IMR-90 (cell line): ENCODE results near the gene NUDCD3. TPM values are rescaled to one million over a fixed set of nuclear protein-coding genes. Genes with fewer than 3 reads are reported as not detected.

Experiments
- ATAC-seq: fragments of 200-7000 bp; cut with Tn5 transposase; 2 replicates; pipeline ENCODE4 v1.9.1; 2020; ENCODE audit warnings: low read depth, mild to moderate bottlenecking, moderate library complexity
- BruUV-seq: library from RNA; stranded (reverse); fragments of 400-500 nt; replicated peaks from 2 replicates; lab custom pipeline; 2021; lab: Mats Ljungman, UMichigan
- CTCF ChIA-PET: fragments of 300-600 bp; formaldehyde crosslinking; extraction: SDS; loops from one replicate; lab custom pipeline; 2021; ENCODE audit warnings: antibody characterized with exemption; lab: Yijun Ruan, JAX
- POLR2A ChIA-PET: fragments of 300-600 bp; sonication (Branson Sonifier 250); formaldehyde crosslinking; loops from one replicate; lab custom pipeline; 2022; ENCODE audit warnings: antibody characterized with exemption; ENCODE audit not compliant: unreplicated experiment; lab: Charles Lee
- DNase-seq: peaks from one replicate; pipeline ENCODE4 v3.0.0; 2013
- H2AFZ ChIP-seq: replicated peaks from 2 replicates; pipeline ENCODE3; 2013; ENCODE audit warnings: low read length, mild to moderate bottlenecking; ENCODE audit not compliant: poor library complexity
- H2AK5ac ChIP-seq: 2 replicates; pipeline ENCODE4 v1.6.1; 2013; ENCODE audit warnings: low read depth, low read length, inconsistent platforms
- H2AK9ac ChIP-seq: replicated peaks from 2 replicates; pipeline ENCODE3; 2013; ENCODE audit warnings: mild to moderate bottlenecking, low read depth, low read length, moderate library complexity; ENCODE audit not compliant: poor library complexity
- H2BK120ac ChIP-seq: 2 replicates; pipeline ENCODE4 v1.6.1; 2013; ENCODE audit warnings: low read depth, low read length, inconsistent platforms
- H2BK15ac ChIP-seq: 3 replicates; pipeline ENCODE4 v1.6.1; 2013; ENCODE audit warnings: low read depth, low read length, inconsistent platforms
- H2BK20ac ChIP-seq: 2 replicates; pipeline ENCODE4 v1.6.1; 2013; ENCODE audit warnings: low read depth, mild to moderate bottlenecking, inconsistent platforms, low read length, moderate library complexity
- H2BK5ac ChIP-seq: 2 replicates; pipeline ENCODE4 v1.6.1; 2013; ENCODE audit warnings: mild to moderate bottlenecking, low read depth, low read length, inconsistent platforms; ENCODE audit not compliant: poor library complexity, severe bottlenecking
- H3K14ac ChIP-seq: replicated peaks from 2 replicates; pipeline ENCODE4 v1.6.1; 2013; ENCODE audit warnings: low read depth, low read length, inconsistent platforms
- H3K18ac ChIP-seq: 2 replicates; pipeline ENCODE4 v1.6.1; 2013; ENCODE audit warnings: low read depth, low read length, control low read depth
- H3K23ac ChIP-seq: 2 replicates; pipeline ENCODE4 v1.6.1; 2013; ENCODE audit warnings: low read depth, low read length, inconsistent platforms
- H3K27ac ChIP-seq: 2 replicates; pipeline ENCODE4 v1.5.1; 2013; ENCODE audit warnings: mild to moderate bottlenecking, control low read depth, low read length; ENCODE audit not compliant: insufficient read depth
- H3K27me3 ChIP-seq: 2 replicates; pipeline ENCODE4 v1.6.1; 2013; ENCODE audit warnings: low read length; ENCODE audit not compliant: control insufficient read depth, insufficient read depth
- H3K36me3 ChIP-seq: 2 replicates; pipeline ENCODE4 v1.6.1; 2013; ENCODE audit warnings: low read length, mixed read lengths; ENCODE audit not compliant: control insufficient read depth, insufficient read depth
- H3K4ac ChIP-seq: 2 replicates; pipeline ENCODE4 v1.6.1; 2013; ENCODE audit warnings: low read depth, low read length, inconsistent platforms
- H3K4me1 ChIP-seq: 2 replicates; pipeline ENCODE4 v1.6.1; 2013; ENCODE audit warnings: low read length, mixed read lengths; ENCODE audit not compliant: control insufficient read depth, insufficient read depth
- H3K4me2 ChIP-seq: 2 replicates; pipeline ENCODE4 v1.6.1; 2013; ENCODE audit warnings: low read depth, mild to moderate bottlenecking, control low read depth, low read length, moderate library complexity
- H3K4me3 ChIP-seq: 2 replicates; pipeline ENCODE4 v1.5.1; 2013; ENCODE audit warnings: low read depth, mild to moderate bottlenecking, control low read depth, low read length, moderate library complexity; ENCODE audit not compliant: insufficient read depth
- H3K56ac ChIP-seq: 2 replicates; pipeline ENCODE4 v1.6.1; 2013; ENCODE audit warnings: low read length, inconsistent platforms; ENCODE audit not compliant: insufficient read depth; ENCODE audit errors: extremely low read depth
- H3K79me1 ChIP-seq, 2 experiments: 2 replicates each; pipeline ENCODE4 v1.6.1; 2013; ENCODE audit warnings: low read length in 2 of 2, inconsistent platforms in 1 of 2, low read depth in 1 of 2
- H3K9ac ChIP-seq: 2 replicates; pipeline ENCODE4 v1.6.1; 2013; ENCODE audit warnings: low read depth, low read length, control low read depth
- H3K9me1 ChIP-seq: 2 replicates; pipeline ENCODE4 v1.6.1; 2013; ENCODE audit warnings: low read length, inconsistent platforms; ENCODE audit not compliant: insufficient read depth
- H3K9me3 ChIP-seq: 2 replicates; pipeline ENCODE4 v1.6.1; 2013; ENCODE audit warnings: low read length; ENCODE audit not compliant: control insufficient read depth, insufficient read depth
- H4K20me1 ChIP-seq: 2 replicates; pipeline ENCODE4 v1.6.1; 2013; ENCODE audit warnings: low read length, inconsistent platforms; ENCODE audit not compliant: insufficient read depth
- H4K5ac ChIP-seq: 2 replicates; pipeline ENCODE4 v1.6.1; 2013; ENCODE audit warnings: mild to moderate bottlenecking, low read depth, low read length, control low read depth
- H4K8ac ChIP-seq, 2 experiments: 2 replicates each; pipeline ENCODE4 v1.6.1; 2013; ENCODE audit warnings: low read depth in 2 of 2, low read length in 2 of 2, control low read depth in 1 of 2, inconsistent platforms in 1 of 2
- H4K91ac ChIP-seq: 2 replicates; pipeline ENCODE4 v1.6.1; 2013; ENCODE audit warnings: low read depth, low read length, inconsistent platforms; ENCODE audit not compliant: insufficient read depth
- BHLHE40 ChIP-seq: fragments of 150-350 bp; IDR thresholded peaks from 2 replicates; pipeline ENCODE4 v1.6.1; 2016; ENCODE audit warnings: mild to moderate bottlenecking, low read depth, low read length
- CEBPB ChIP-seq: IDR thresholded peaks from 2 replicates; pipeline ENCODE4 v1.6.1; 2012; ENCODE audit warnings: low read depth, low read length, improper control_type of control experiment
- CHD1 ChIP-seq: IDR thresholded peaks from 2 replicates; pipeline ENCODE4 v1.6.1; 2012; ENCODE audit warnings: low read depth, low read length, improper control_type of control experiment
- CTCF ChIP-seq: conservative IDR thresholded peaks from 2 replicates; pipeline ENCODE4 v1.5.1; 2012; ENCODE audit warnings: mild to moderate bottlenecking, low read depth, low read length, improper control_type of control experiment
- ELK1 ChIP-seq: fragments of 150-350 bp; IDR thresholded peaks from 2 replicates; pipeline ENCODE4 v1.6.1; 2016; ENCODE audit warnings: low read depth, mild to moderate bottlenecking, low read length, moderate library complexity, borderline replicate concordance
- FOS ChIP-seq: fragments of 150-350 bp; IDR thresholded peaks from 2 replicates; pipeline ENCODE4 v1.6.1; 2016; ENCODE audit warnings: low read depth, low read length
- MAFK ChIP-seq: IDR thresholded peaks from 2 replicates; pipeline ENCODE4 v1.6.1; 2012; ENCODE audit warnings: low read depth, low read length, improper control_type of control experiment
- MAZ ChIP-seq: IDR thresholded peaks from 2 replicates; pipeline ENCODE4 v1.6.1; 2012; ENCODE audit warnings: low read depth, mild to moderate bottlenecking, low read length, improper control_type of control experiment, moderate library complexity, borderline replicate concordance
- MXI1 ChIP-seq: IDR thresholded peaks from 2 replicates; pipeline ENCODE4 v1.6.1; 2012; ENCODE audit warnings: low read depth, mild to moderate bottlenecking, low read length, moderate library complexity, borderline replicate concordance
- NFE2L2 ChIP-seq: fragments of 150-350 bp; IDR thresholded peaks from 2 replicates; pipeline ENCODE4 v1.6.1; 2016; ENCODE audit warnings: low read depth, mild to moderate bottlenecking, low read length
- POLR2A ChIP-seq: IDR thresholded peaks from 2 replicates; pipeline ENCODE4 v1.6.1; 2012; ENCODE audit warnings: mild to moderate bottlenecking, low read depth, low read length
- RAD21 ChIP-seq: IDR thresholded peaks from 2 replicates; pipeline ENCODE4 v1.6.1; 2012; ENCODE audit warnings: low read length, improper control_type of control experiment
- RCOR1 ChIP-seq: IDR thresholded peaks from 2 replicates; pipeline ENCODE4 v1.6.1; 2012; ENCODE audit warnings: mild to moderate bottlenecking, low read length, improper control_type of control experiment; ENCODE audit not compliant: insufficient replicate concordance
- RFX5 ChIP-seq: IDR thresholded peaks from 2 replicates; pipeline ENCODE4 v1.8.0; 2012; ENCODE audit warnings: low read depth, mild to moderate bottlenecking, low read length, moderate library complexity
- SMC3 ChIP-seq: fragments of 150-350 bp; IDR thresholded peaks from 2 replicates; pipeline ENCODE4 v1.6.1; 2016; ENCODE audit warnings: low read depth, mild to moderate bottlenecking, antibody characterized with exemption, low read length, moderate library complexity
- USF2 ChIP-seq: fragments of 150-350 bp; IDR thresholded peaks from 2 replicates; pipeline ENCODE4 v1.6.1; 2017; ENCODE audit warnings: mild to moderate bottlenecking, antibody characterized with exemption, low read length, low read depth
- WGBS, 2 experiments: methylation state at CpG; one replicate each; pipeline versions ENCODE4 v1.1.5 to v1.1.7; 2013; ENCODE audit warnings: missing lambda C conversion rate in 2 of 2; ENCODE audit not compliant: insufficient read length in 1 of 2; ENCODE audit errors: extremely low coverage in 2 of 2; 5-methylcytosine and 5-hydroxymethylcytosine counted together
- dilution Hi-C: fragments of 300-500 bp; cut with HindIII; formaldehyde crosslinking; loops from one replicate; pipeline ENCODE4 v1.14.3; 2018; ENCODE audit warnings: low sequenced_read_pairs; ENCODE audit not compliant: unreplicated experiment
- in situ Hi-C: fragments of 300-500 bp; cut with MboI; formaldehyde crosslinking; loops from 3 replicates; pipeline ENCODE4 v1.14.3; 2019; ENCODE audit warnings: low sequenced_read_pairs, inconsistent platforms, mixed read lengths
- intact Hi-C: fragments of 100-400 bp; cut with micrococcal nuclease; formaldehyde crosslinking; loops from 2 replicates; pipeline ENCODE4 v1.10.0; 2022
- polyA plus RNA-seq, 3 experiments: library from polyadenylated mRNA; depleted of rRNA; stranded (reverse); fragments of >200 nt; gene quantifications; 2 replicates each; pipeline ENCODE4 v1.2.3, GENCODE V29; 2012; ENCODE audit warnings: low replicate concordance in 1 of 3
- total RNA-seq: library from RNA; depleted of rRNA; stranded (reverse); fragments of >200 nt; gene quantifications from 2 replicates; pipeline ENCODE4 v1.2.3, GENCODE V29; 2012

The NUDCD3 gene
- total and polyA plus RNA-seq, 2 of the 4 experiments (the other 2 are of a cell fraction), result 49.5 to 76.0 TPM

GRCh38 chr7:44394636-44395035 is 95.8 kb downstream of the NUDCD3 start:
- H2AK9ac ChIP-seq, result no peak overlapping the region
- ChIA-PET CTCF (no interaction called here), POLR2A (no interaction called here)
- in situ Hi-C loops, result no loop called here
- no peak overlapping the region for H3K4ac ChIP-seq
- H3K14ac ChIP-seq, result no peak overlapping the region
- no peaks in the 10 kb centered on the region for H3K27me3 ChIP-seq
- no peak overlapping the region for H4K8ac ChIP-seq
- no peak overlapping the region for H4K5ac ChIP-seq
- no peaks in the 10 kb centered on the region for H3K9me3 ChIP-seq
- dilution Hi-C loops, result no loop called here
- H3K18ac ChIP-seq, result no peak overlapping the region
- H3K9me1 ChIP-seq, result peaks cover 47% of the 10 kb centered on the region
- peaks cover 37 to 85% of the 10 kb centered on the region in 2 experiments for H3K79me1 ChIP-seq
- no peak overlapping the region for H3K56ac ChIP-seq
- no peak overlapping the region for H2AFZ ChIP-seq
- H4K20me1 ChIP-seq, result peaks cover 27% of the 10 kb centered on the region
- intact Hi-C loops, result no loop called here
- H4K91ac ChIP-seq, result no peak overlapping the region
- no peak overlapping the region for H3K23ac ChIP-seq
- H3K4me2 ChIP-seq, result no peak overlapping the region
- H3K9ac ChIP-seq, result no peak overlapping the region
- peaks cover 13% of the 10 kb centered on the region for H3K4me1 ChIP-seq
- no peak overlapping the region for H2BK15ac ChIP-seq
- no peak for ATAC-seq
- no peak overlapping the region for H2BK20ac ChIP-seq
- no peak overlapping the region for H2BK120ac ChIP-seq
- TF ChIP-seq RCOR1 (no peak), RAD21 (no peak), USF2 (no peak), FOS (no peak), NFE2L2 (no peak), SMC3 (no peak), CHD1 (no peak), RFX5 (no peak), ELK1 (no peak), MAFK (no peak), CEBPB (no peak), MXI1 (no peak), BHLHE40 (no peak), CTCF (no peak), MAZ (no peak), POLR2A (no peak)
- no TSS peak for BruUV-seq
- no peak overlapping the region for H2AK5ac ChIP-seq
- no peak for DNase-seq
- no CpG with 5 or more reads among the region's 2 CpGs for WGBS, 2 experiments
- peaks cover 28% of the 10 kb centered on the region for H3K36me3 ChIP-seq
- no peak overlapping the region for H2BK5ac ChIP-seq
- H3K27ac ChIP-seq, result no peak overlapping the region
- H3K4me3 ChIP-seq, result no peak overlapping the region
